H1 (cell line): ENCODE measurements around the gene P2RY11. TPM values are rescaled to one million over a fixed set of nuclear protein-coding genes. Genes with fewer than 3 reads are reported as not detected.

ENCODE experiments used
- CTCF ChIA-PET: fragments of 300-600 bp; sonication (Branson Sonifier 250); formaldehyde crosslinking; loops from one replicate; lab custom pipeline; 2021; ENCODE audit not compliant: partially characterized antibody; lab: Charles Lee
- POLR2A ChIA-PET: fragments of 300-600 bp; sonication (Branson Sonifier 250); formaldehyde crosslinking; loops from one replicate; lab custom pipeline; 2021; ENCODE audit warnings: inconsistent platforms; ENCODE audit not compliant: partially characterized antibody; lab: Charles Lee
- DNase-seq, 2 experiments: peaks; one replicate each; pipeline versions ENCODE4 v3.0.0 to v3.0.0-alpha.2; 2010 to 2022; ENCODE audit warnings: low spot score in 2 of 2, low read depth in 1 of 2, mixed read lengths in 1 of 2
- FAIRE-seq: peaks from 2 replicates; lab custom pipeline; 2011; peaks lifted over from hg19 to GRCh38; lab: Jason Lieb, UNC
- H2AFZ ChIP-seq: 2 replicates; pipeline ENCODE4 v1.8.1; 2012; ENCODE audit warnings: low read length, inconsistent platforms
- H2AK5ac ChIP-seq: 2 replicates; pipeline ENCODE4 v1.6.1; 2013; ENCODE audit warnings: low read depth, low read length
- H2BK120ac ChIP-seq: replicated peaks from 2 replicates; pipeline ENCODE3; 2013; ENCODE audit warnings: low read depth, low read length, inconsistent platforms
- H2BK12ac ChIP-seq: 2 replicates; pipeline ENCODE4 v1.6.1; 2013; ENCODE audit warnings: low read depth, low read length
- H2BK15ac ChIP-seq: 2 replicates; pipeline ENCODE4 v1.6.1; 2013; ENCODE audit warnings: low read length
- H2BK20ac ChIP-seq: 2 replicates; pipeline ENCODE4 v1.6.1; 2013; ENCODE audit warnings: low read length
- H2BK5ac ChIP-seq: 2 replicates; pipeline ENCODE4 v1.6.1; 2013; ENCODE audit warnings: low read depth, low read length
- H3K14ac ChIP-seq: 2 replicates; pipeline ENCODE4 v1.6.1; 2013; ENCODE audit warnings: inconsistent platforms; ENCODE audit not compliant: insufficient read length
- H3K18ac ChIP-seq: 2 replicates; pipeline ENCODE4 v1.6.1; 2013; ENCODE audit warnings: low read length; ENCODE audit errors: extremely low read depth
- H3K23ac ChIP-seq: 2 replicates; pipeline ENCODE4 v1.6.1; 2013; ENCODE audit warnings: inconsistent platforms; ENCODE audit not compliant: insufficient read length
- H3K23me2 ChIP-seq: 2 replicates; pipeline ENCODE4 v1.6.1; 2013; ENCODE audit warnings: low read depth, low read length
- H3K27ac ChIP-seq: 2 replicates; pipeline ENCODE4 v1.6.1; 2011; ENCODE audit warnings: low read depth, low read length, inconsistent platforms
- H3K27me3 ChIP-seq, 4 experiments: replicated peaks in 1 of 4; 1 replicate in 1 of 4; 2 replicates in 3 of 4; pipeline versions ENCODE4 v1.6.1 to v1.8.1; 2011 to 2013; ENCODE audit warnings: low read length in 3 of 4, mild to moderate bottlenecking in 3 of 4, inconsistent platforms in 2 of 4, mixed read lengths in 2 of 4, moderate library complexity in 1 of 4; ENCODE audit not compliant: control insufficient read depth in 3 of 4, insufficient read depth in 3 of 4; ENCODE audit errors: extremely low read depth in 1 of 4
- H3K36me3 ChIP-seq, 4 experiments: 2 replicates each; pipeline versions ENCODE4 v1.6.1 to v1.8.1; 2011 to 2013; ENCODE audit warnings: mild to moderate bottlenecking in 4 of 4, low read length in 3 of 4, moderate library complexity in 2 of 4, control low read depth in 1 of 4, inconsistent platforms in 1 of 4; ENCODE audit not compliant: insufficient read depth in 4 of 4, control insufficient read depth in 2 of 4
- H3K4ac ChIP-seq: replicated peaks from 2 replicates; pipeline ENCODE3; 2013; ENCODE audit warnings: low read length, low read depth, mixed read lengths, inconsistent platforms; ENCODE audit not compliant: insufficient read length
- H3K4me1 ChIP-seq, 4 experiments: replicated peaks in 1 of 4; 1 replicate in 1 of 4; 2 replicates in 3 of 4; pipeline versions ENCODE4 v1.6.1 to v1.8.1; 2011 to 2013; ENCODE audit warnings: low read length in 3 of 4, inconsistent platforms in 2 of 4, mixed read lengths in 1 of 4; ENCODE audit not compliant: insufficient read depth in 4 of 4, control insufficient read depth in 3 of 4
- H3K4me2 ChIP-seq, 2 experiments: 2 replicates each; pipeline versions ENCODE4 v1.6.1 to v1.8.1; 2011 to 2013; ENCODE audit warnings: low read depth in 2 of 2, low read length in 2 of 2, control low read depth in 1 of 2, inconsistent platforms in 1 of 2, mild to moderate bottlenecking in 1 of 2; ENCODE audit not compliant: insufficient read depth in 1 of 2
- H3K4me3 ChIP-seq, 4 experiments: fragments of 200-600, 300-600 bp in 1 of 4; sonication (generic), shearing (Covaris generic), sonication (Bioruptor Twin) in 1 of 4; 2 replicates each; pipeline versions ENCODE4 v1.5.1 to v1.8.1; 2011 to 2016; ENCODE audit warnings: low read length in 4 of 4, low read depth in 3 of 4, control low read depth in 2 of 4, inconsistent platforms in 2 of 4, mild to moderate bottlenecking in 2 of 4, mixed read lengths in 1 of 4, moderate library complexity in 1 of 4; ENCODE audit not compliant: insufficient read depth in 2 of 4; ENCODE audit errors: extremely low read depth in 1 of 4
- H3K56ac ChIP-seq: replicated peaks from 2 replicates; pipeline ENCODE3; 2013; ENCODE audit warnings: low read depth, mild to moderate bottlenecking, mixed read lengths, low read length, inconsistent platforms; ENCODE audit not compliant: insufficient read length
- H3K79me1 ChIP-seq: 2 replicates; pipeline ENCODE4 v1.6.1; 2013; ENCODE audit warnings: low read depth, low read length, control low read depth
- H3K79me2 ChIP-seq, 2 experiments: 2 replicates each; pipeline versions ENCODE4 v1.6.1 to v1.8.1; 2012 to 2013; ENCODE audit warnings: low read length in 2 of 2, mild to moderate bottlenecking in 2 of 2, inconsistent platforms in 1 of 2; ENCODE audit not compliant: insufficient read depth in 2 of 2, control insufficient read depth in 1 of 2
- H3K9ac ChIP-seq, 4 experiments: replicated peaks in 1 of 4; 1 replicate in 1 of 4; 2 replicates in 3 of 4; pipeline versions ENCODE4 v1.6.1 to v1.8.1; 2011 to 2013; ENCODE audit warnings: low read depth in 3 of 4, low read length in 3 of 4, control low read depth in 2 of 4, mild to moderate bottlenecking in 2 of 4, moderate library complexity in 2 of 4, inconsistent platforms in 1 of 4; ENCODE audit errors: extremely low read depth in 1 of 4
- H3K9me3 ChIP-seq, 2 experiments: 2 replicates each; pipeline versions ENCODE4 v1.6.1 to v1.8.1; 2012 to 2013; ENCODE audit warnings: mild to moderate bottlenecking in 2 of 2, moderate library complexity in 2 of 2, control low read depth in 1 of 2, inconsistent platforms in 1 of 2, low read depth in 1 of 2, low read length in 1 of 2, mixed read lengths in 1 of 2; ENCODE audit not compliant: insufficient read depth in 2 of 2
- H4K20me1 ChIP-seq, 2 experiments: replicated peaks in 1 of 2; 2 replicates each; pipeline versions ENCODE3 to v1.8.1; 2011 to 2013; ENCODE audit warnings: inconsistent platforms in 2 of 2, low read length in 2 of 2, mild to moderate bottlenecking in 1 of 2; ENCODE audit not compliant: insufficient read depth in 2 of 2, control insufficient read depth in 1 of 2
- H4K5ac ChIP-seq: 2 replicates; pipeline ENCODE4 v1.6.1; 2013; ENCODE audit warnings: low read length, low read depth, mixed read lengths, inconsistent platforms; ENCODE audit not compliant: insufficient read length
- H4K8ac ChIP-seq: 2 replicates; pipeline ENCODE4 v1.8.0; 2013; ENCODE audit warnings: mild to moderate bottlenecking, moderate library complexity, low read length, inconsistent platforms; ENCODE audit not compliant: insufficient read depth; ENCODE audit errors: extremely low read depth
- H4K91ac ChIP-seq: replicated peaks from 2 replicates; pipeline ENCODE3; 2013; ENCODE audit warnings: low read length, mixed read lengths, inconsistent platforms; ENCODE audit not compliant: insufficient read length
- EP300 ChIP-seq, 2 experiments: IDR thresholded peaks; 1 replicate in 1 of 2; 2 replicates in 1 of 2; pipeline ENCODE4 v1.6.1; 2011 to 2012; ENCODE audit warnings: low read depth in 2 of 2, low read length in 2 of 2, mild to moderate bottlenecking in 2 of 2, borderline replicate concordance in 1 of 2, inconsistent platforms in 1 of 2, moderate library complexity in 1 of 2
- POLR2AphosphoS5 ChIP-seq: IDR thresholded peaks from 2 replicates; pipeline ENCODE4 v1.6.1; 2011; ENCODE audit warnings: low read depth, low read length
- USF2 ChIP-seq: IDR thresholded peaks from 2 replicates; pipeline ENCODE4 v1.6.1; 2011; ENCODE audit warnings: low read length, improper control_type of control experiment
- WGBS, 2 experiments: shearing (Covaris generic) in 1 of 2; methylation state at CpG; one replicate each; pipeline versions ENCODE4 v1.1.6 to v1.1.7; 2013 to 2015; ENCODE audit warnings: low lambda C conversion rate in 2 of 2, mixed read lengths in 2 of 2, inconsistent platforms in 1 of 2, low coverage in 1 of 2, missing lambda C conversion rate in 1 of 2; ENCODE audit not compliant: insufficient replicate concordance in 2 of 2, insufficient coverage in 1 of 2, insufficient read length in 1 of 2; ENCODE audit errors: extremely low coverage in 1 of 2, missing lambda C conversion rate in 1 of 2; 5-methylcytosine and 5-hydroxymethylcytosine counted together
- polyA plus RNA-seq, 7 experiments: library from polyadenylated mRNA; depleted of rRNA in 3 of 7; stranded (reverse) in 5 of 7; unstranded in 2 of 7; fragments of >200 nt in 5 of 7; fragments of 200-250 nt in 2 of 7; gene quantifications; 1 replicate in 5 of 7; 2 replicates in 1 of 7; 4 replicates in 1 of 7; pipeline versions ENCODE4 v1.2.1 to v1.2.3, GENCODE V29; 2011 to 2013; ENCODE audit warnings: missing spikeins in 2 of 7, mixed read lengths in 2 of 7
- total RNA-seq: library from RNA; stranded (reverse); fragmentation: NEBNext Ultra II Directional; extraction: Animal tissue kit (Norgen Biotek cat#: 25700); gene quantifications from 2 replicates; pipeline ENCODE4 v1.2.1, GENCODE V29; 2021

P2RY11 gene
- total and polyA plus RNA-seq, 2 of the 8 experiments (the other 6 are each of a cell fraction or from before 2014, with no cell fraction given): 9.2 to 18.0 TPM

GRCh38 chr19:10114651-10115391, 3.3 kb downstream of the P2RY11 start:
- peaks cover 0 to 7% (median 1%) of the 10 kb centered on the region in 4 experiments; a peak in 2 of 7 replicates for H3K4me1 ChIP-seq
- no peak overlapping the region for H2BK20ac ChIP-seq
- H3K27me3 ChIP-seq: no peaks in the 10 kb centered on the region
- TF ChIP-seq USF2 (peak; percentile 23; the same call in 1 of the 2 replicates), POLR2AphosphoS5 (peak; percentile 6; the same call in 1 of the 2 replicates), EP300 (IDR thresholded peaks at IDR 0.05; ENCODE audit: borderline replicate concordance in 1 of 2, low read depth in 2 of 2, low read length in 2 of 2) (no peak)
- no peak overlapping the region for H3K4me3 ChIP-seq
- DNase-seq (no peak), FAIRE-seq (no peak)
- no peak overlapping the region for H2BK15ac ChIP-seq
- H4K20me1 ChIP-seq: peaks cover 16 to 28% of the 10 kb centered on the region in 2 experiments
- H4K5ac ChIP-seq: no peak overlapping the region
- H4K91ac ChIP-seq: no peak overlapping the region
- no peak overlapping the region for H2BK12ac ChIP-seq
- no peaks in the 10 kb centered on the region for H3K9me3 ChIP-seq
- no peak overlapping the region for H2AFZ ChIP-seq
- CTCF ChIA-PET: interaction anchor here (0.9 to 5.0 kb wide), 8 partner anchors 11 to 183 kb away, joined by 3 to 42 read pairs (median 7); partner anchors contain the start of gene ANGPTL6
- H3K4ac ChIP-seq: no peak overlapping the region
- H3K9ac ChIP-seq: no peak overlapping the region
- H3K27ac ChIP-seq: 0 out of 2 replicates have a peak overlapping the region, but pooled peaks have one; percentile 29
- H3K79me2 ChIP-seq: peaks cover 0 to 12% of the 10 kb centered on the region in 2 experiments; a peak in 2 of 4 replicates
- H3K23me2 ChIP-seq: peaks cover 5% of the 10 kb centered on the region
- H2BK5ac ChIP-seq: no peak overlapping the region
- H3K23ac ChIP-seq: no peak overlapping the region
- peak overlapping the region; percentile 76; the same call in 1 of the 2 replicates for H4K8ac ChIP-seq
- no peak overlapping the region for H3K56ac ChIP-seq
- peaks cover 34 to 55% (median 45%) of the 10 kb centered on the region in 4 experiments for H3K36me3 ChIP-seq
- H2BK120ac ChIP-seq: no peak overlapping the region
- no peak overlapping the region for H3K4me2 ChIP-seq
- no peak overlapping the region for H3K14ac ChIP-seq
- WGBS, 2 experiments: 86% methylated on average over 19 of the region's 26 CpGs; no CpG with 5 or more reads in 1 of the 2 experiments
- POLR2A ChIA-PET: interaction anchor here (0.6 to 29.1 kb wide), 19 partner anchors 5 to 222 kb away, joined by 3 to 412 read pairs (median 3); partner anchors contain the start of genes ANGPTL6, DNMT1, EIF3G and ICAM4
- H3K79me1 ChIP-seq: 0 out of 2 replicates have a peak, but pooled peaks cover 2% of the 10 kb centered on the region
- H2AK5ac ChIP-seq: no peak overlapping the region
- H3K18ac ChIP-seq: no peak overlapping the region
